Measurements from ENCODE around the gene RNF34. TPM values are rescaled to one million over a fixed set of nuclear protein-coding genes. Genes with fewer than 3 reads are reported as not detected.

RNF34 gene
- total RNA-seq, 1 donor from 2014 or later = 75.3 TPM

DNA sequence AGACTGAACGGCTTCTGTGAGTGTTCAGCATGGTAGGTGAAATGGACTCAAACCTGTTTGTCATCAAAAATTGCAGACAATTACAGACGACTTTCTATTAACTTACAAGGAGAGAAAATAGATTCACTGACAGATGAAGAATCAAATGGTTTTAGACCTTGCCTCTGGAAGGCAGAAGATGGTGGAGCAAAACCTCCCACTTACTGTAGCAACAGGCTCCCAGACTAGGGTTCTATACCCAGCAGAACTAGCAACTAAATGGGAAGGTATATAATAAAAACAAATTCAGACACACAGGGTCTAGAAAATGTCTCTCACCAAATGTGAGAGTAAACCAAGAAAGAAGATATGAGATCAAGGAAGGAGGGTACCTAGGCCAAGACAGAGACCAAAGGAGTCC, 36.8 kb downstream of the RNF34 start:
- Mint-ChIP-seq H3K4me1 (no peaks in the 10 kb centered on the region), H3K27ac (no peak overlapping the region), H3K9me3 (peaks cover 9% of the 10 kb centered on the region), H3K36me3 (ENCODE audit: low read depth) (peaks cover 95% of the 10 kb centered on the region), H3K27me3 (no peaks in the 10 kb centered on the region), H3K4me3 (no peak overlapping the region)
- ChIA-PET POLR2A (no interaction called here), CTCF (interaction anchor here (1.3 kb wide), 1 partner anchor 101 kb away, joined by 6 read pairs; no protein-coding TSS in a partner anchor)
- intact Hi-C loops (cut with micrococcal nuclease) = no loop called here
- ATAC-seq (ENCODE audit: low read depth) (no peak), DNase-seq (no peak)
- TF ChIP-seq CTCF (IDR thresholded peaks at IDR 0.05) = no peak

GRCh38 chr12:121438905-121439304, 39.0 kb downstream of the RNF34 start:
- H3K36me3 Mint-ChIP-seq (ENCODE audit: low read depth) = peaks cover 90% of the 10 kb centered on the region
- peaks cover 2% of the 10 kb centered on the region for H3K4me1 Mint-ChIP-seq
- no peak for ATAC-seq (ENCODE audit: low read depth)
- CTCF ChIA-PET = no interaction called here
- intact Hi-C loops (cut with micrococcal nuclease) = no loop called here
- no peak for DNase-seq
- no peak overlapping the region for H3K27ac Mint-ChIP-seq
- no peaks in the 10 kb centered on the region for H3K27me3 Mint-ChIP-seq
- POLR2A ChIA-PET = interaction anchor here (0.5 to 0.7 kb wide), 2 partner anchors 60 to 478 kb away, joined by 5 to 6 read pairs; no protein-coding TSS in a partner anchor
- TF ChIP-seq CTCF (IDR thresholded peaks at IDR 0.05) = no peak
- no peak overlapping the region for H3K4me3 Mint-ChIP-seq
- peaks cover 9% of the 10 kb centered on the region for H3K9me3 Mint-ChIP-seq

- ATAC-seq (ENCODE audit: low read depth) = no peak
- H3K4me1 Mint-ChIP-seq = peaks cover 2% of the 10 kb centered on the region
- intact Hi-C loops (cut with micrococcal nuclease) = loop anchor here (5.0 kb wide), 2 partner anchors 87 to 377 kb away; partner anchors contain the start of gene ANAPC5
- TF ChIP-seq CTCF (IDR thresholded peaks at IDR 0.05) = no peak
- ChIA-PET CTCF (no interaction called here), POLR2A (interaction anchor here (0.8 kb wide), 1 partner anchor 28 kb away, joined by 5 read pairs; no protein-coding TSS in a partner anchor)
- H3K36me3 Mint-ChIP-seq (ENCODE audit: low read depth) = peaks cover 91% of the 10 kb centered on the region
- DNase-seq = no peak
- H3K9me3 Mint-ChIP-seq = peaks cover 9% of the 10 kb centered on the region
- H3K27ac Mint-ChIP-seq = no peak overlapping the region
- no peaks in the 10 kb centered on the region for H3K27me3 Mint-ChIP-seq
- no peak overlapping the region for H3K4me3 Mint-ChIP-seq
Measured at GRCh38 chr12:121439715-121440114, 39.8 kb downstream of the RNF34 start.

DNA sequence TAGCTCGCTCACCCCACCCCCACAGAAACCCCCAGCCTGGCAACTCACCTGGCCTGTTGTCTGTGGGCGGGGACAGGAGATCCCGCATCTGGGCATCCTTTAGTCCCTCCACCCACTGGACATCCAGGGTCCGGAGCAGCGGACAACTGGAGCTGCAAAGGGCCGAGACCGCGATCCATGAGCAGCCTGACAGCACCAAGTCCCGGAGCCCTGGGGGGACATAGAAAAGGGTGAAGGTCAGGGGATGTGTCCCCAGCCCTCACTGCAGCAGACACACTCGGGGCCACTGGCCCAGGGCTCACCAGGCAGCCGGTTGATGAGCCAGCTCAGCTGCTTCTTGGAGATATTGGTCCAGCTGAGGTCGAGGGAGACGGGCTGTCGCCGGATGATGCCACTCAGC, 40.9 kb downstream of the RNF34 start:
- intact Hi-C loops (cut with micrococcal nuclease) = loop anchor here (5.0 kb wide), 2 partner anchors 88 to 378 kb away; partner anchors contain the start of gene ANAPC5

More for the DNA sequence above, 40.9 kb downstream of the RNF34 start:
- no peak for DNase-seq
- H3K4me3 Mint-ChIP-seq = no peak overlapping the region
- H3K4me1 Mint-ChIP-seq = peaks cover 2% of the 10 kb centered on the region
- no peak for ATAC-seq (ENCODE audit: low read depth)
- H3K36me3 Mint-ChIP-seq (ENCODE audit: low read depth) = peaks cover 92% of the 10 kb centered on the region
- peaks cover 9% of the 10 kb centered on the region for H3K9me3 Mint-ChIP-seq
- TF ChIP-seq CTCF (IDR thresholded peaks at IDR 0.05) = no peak
- no peaks in the 10 kb centered on the region for H3K27me3 Mint-ChIP-seq
- POLR2A ChIA-PET = interaction anchor here (1.0 kb wide), 1 partner anchor 89 kb away, joined by 3 read pairs; the partner anchor contains the start of gene ANAPC5
- no peak overlapping the region for H3K27ac Mint-ChIP-seq
- CTCF ChIA-PET = interaction anchor here (0.6 kb wide), 1 partner anchor 57 kb away, joined by 4 read pairs; no protein-coding TSS in a partner anchor
